ENCODE data around the gene SLC37A1. TPM values are rescaled to one million over a fixed set of nuclear protein-coding genes. Genes with fewer than 3 reads are reported as not detected.

The SLC37A1 gene
- total and polyA plus RNA-seq, 2 of the 13 experiments (the other 11 are each of a cell fraction or from before 2014, with no cell fraction given), result 0.22 to 0.40 TPM

DNA sequence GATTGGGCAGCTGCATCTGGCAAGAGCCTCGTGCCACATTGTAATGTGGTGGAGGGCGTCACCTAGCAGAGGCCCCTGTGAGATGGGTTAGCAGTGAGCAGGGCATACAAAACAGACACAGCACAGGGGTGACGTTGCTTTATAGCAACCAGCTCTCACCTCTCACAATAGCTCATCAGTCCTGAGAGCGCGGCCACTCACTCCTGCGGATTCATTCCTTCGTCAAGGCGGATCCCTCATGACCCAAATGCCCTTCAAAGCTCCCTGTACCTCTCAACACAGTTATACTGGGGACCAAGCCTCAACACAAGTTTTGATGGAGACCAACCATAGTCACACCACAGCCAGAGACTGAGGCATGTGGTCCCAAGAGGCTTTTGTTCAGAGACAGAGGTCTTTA lies 22.9 kb downstream of the SLC37A1 start:
- ATAC-seq (no peak), FAIRE-seq (no peak), DNase-seq (ENCODE audit: low spot score) (no peak)
- H3K4me1 ChIP-seq (ENCODE audit: insufficient read depth, low read length), result no peaks in the 10 kb centered on the region
- no peak overlapping the region for H2AFZ ChIP-seq (ENCODE audit: low read length)
- no peaks in the 10 kb centered on the region; a peak in 1 of 5 replicates for H3K27me3 ChIP-seq (ENCODE audit: control insufficient read depth in 1 of 2, insufficient read depth in 2 of 2, low read length in 2 of 2)
- no peak overlapping the region for H3K4me2 ChIP-seq (ENCODE audit: low read depth, low read length)
- POLR2A ChIA-PET, result interaction anchor here (1.2 kb wide), 1 partner anchor 11 kb away, joined by 3 read pairs; no protein-coding TSS in a partner anchor
- CTCF ChIA-PET (ENCODE audit: low intra/inter-chr PET ratio, low total read pairs), result no interaction called here
- H3K9me3 ChIP-seq (ENCODE audit: low read length), result no peaks in the 10 kb centered on the region
- no peaks in the 10 kb centered on the region for H4K20me1 ChIP-seq (ENCODE audit: insufficient read depth, low read length)
- no peaks in the 10 kb centered on the region for H3K36me3 ChIP-seq (replicated peaks in 1 of 2; ENCODE audit: control insufficient read depth in 1 of 2, insufficient read depth in 2 of 2, low read length in 2 of 2)
- no peak overlapping the region for H3K4me3 ChIP-seq (replicated peaks in 1 of 3; ENCODE audit: insufficient read depth in 1 of 3, low read depth in 2 of 3, low read length in 3 of 3)
- intact Hi-C loops (cut with micrococcal nuclease; ENCODE audit: unreplicated experiment), result no loop called here
- no peak for TF ChIP-seq TOE1 (CRISPR knock-in tag; IDR thresholded peaks at IDR 0.05)
- TF ChIP-seq, protein P1, sequence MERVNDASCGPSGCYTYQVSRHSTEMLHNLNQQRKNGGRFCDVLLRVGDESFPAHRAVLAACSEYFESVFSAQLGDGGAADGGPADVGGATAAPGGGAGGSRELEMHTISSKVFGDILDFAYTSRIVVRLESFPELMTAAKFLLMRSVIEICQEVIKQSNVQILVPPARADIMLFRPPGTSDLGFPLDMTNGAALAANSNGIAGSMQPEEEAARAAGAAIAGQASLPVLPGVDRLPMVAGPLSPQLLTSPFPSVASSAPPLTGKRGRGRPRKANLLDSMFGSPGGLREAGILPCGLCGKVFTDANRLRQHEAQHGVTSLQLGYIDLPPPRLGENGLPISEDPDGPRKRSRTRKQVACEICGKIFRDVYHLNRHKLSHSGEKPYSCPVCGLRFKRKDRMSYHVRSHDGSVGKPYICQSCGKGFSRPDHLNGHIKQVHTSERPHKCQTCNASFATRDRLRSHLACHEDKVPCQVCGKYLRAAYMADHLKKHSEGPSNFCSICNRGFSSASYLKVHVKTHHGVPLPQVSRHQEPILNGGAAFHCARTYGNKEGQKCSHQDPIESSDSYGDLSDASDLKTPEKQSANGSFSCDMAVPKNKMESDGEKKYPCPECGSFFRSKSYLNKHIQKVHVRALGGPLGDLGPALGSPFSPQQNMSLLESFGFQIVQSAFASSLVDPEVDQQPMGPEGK (CRISPR knock-in tag; IDR thresholded peaks at IDR 0.05), result no peak
- no peak for TF ChIP-seq ZNF337 (CRISPR knock-in tag; IDR thresholded peaks at IDR 0.05; ENCODE audit: borderline replicate concordance, low read depth)
- no peak for TF ChIP-seq ZNF83 (CRISPR knock-in tag; IDR thresholded peaks at IDR 0.05; ENCODE audit: borderline replicate concordance)
- TF ChIP-seq SALL2 (CRISPR knock-in tag; IDR thresholded peaks at IDR 0.05), result no peak
- TF ChIP-seq ZNF101 (CRISPR knock-in tag; IDR thresholded peaks at IDR 0.05; ENCODE audit: borderline replicate concordance, low read depth), result no peak
- TF ChIP-seq ZNF766 (CRISPR knock-in tag; IDR thresholded peaks at IDR 0.05; ENCODE audit: borderline replicate concordance), result no peak
- TF ChIP-seq CHD2 (IDR thresholded peaks at IDR 0.05; ENCODE audit: low read depth, low read length), result no peak
- no peak for TF ChIP-seq ZNF724P (CRISPR knock-in tag; IDR thresholded peaks at IDR 0.05; ENCODE audit: borderline replicate concordance)
- TF ChIP-seq STAT5B (CRISPR knock-in tag; IDR thresholded peaks at IDR 0.05), result no peak
- no peak for TF ChIP-seq ELF3 (CRISPR knock-in tag; IDR thresholded peaks at IDR 0.05)
- TF ChIP-seq, protein P2, sequence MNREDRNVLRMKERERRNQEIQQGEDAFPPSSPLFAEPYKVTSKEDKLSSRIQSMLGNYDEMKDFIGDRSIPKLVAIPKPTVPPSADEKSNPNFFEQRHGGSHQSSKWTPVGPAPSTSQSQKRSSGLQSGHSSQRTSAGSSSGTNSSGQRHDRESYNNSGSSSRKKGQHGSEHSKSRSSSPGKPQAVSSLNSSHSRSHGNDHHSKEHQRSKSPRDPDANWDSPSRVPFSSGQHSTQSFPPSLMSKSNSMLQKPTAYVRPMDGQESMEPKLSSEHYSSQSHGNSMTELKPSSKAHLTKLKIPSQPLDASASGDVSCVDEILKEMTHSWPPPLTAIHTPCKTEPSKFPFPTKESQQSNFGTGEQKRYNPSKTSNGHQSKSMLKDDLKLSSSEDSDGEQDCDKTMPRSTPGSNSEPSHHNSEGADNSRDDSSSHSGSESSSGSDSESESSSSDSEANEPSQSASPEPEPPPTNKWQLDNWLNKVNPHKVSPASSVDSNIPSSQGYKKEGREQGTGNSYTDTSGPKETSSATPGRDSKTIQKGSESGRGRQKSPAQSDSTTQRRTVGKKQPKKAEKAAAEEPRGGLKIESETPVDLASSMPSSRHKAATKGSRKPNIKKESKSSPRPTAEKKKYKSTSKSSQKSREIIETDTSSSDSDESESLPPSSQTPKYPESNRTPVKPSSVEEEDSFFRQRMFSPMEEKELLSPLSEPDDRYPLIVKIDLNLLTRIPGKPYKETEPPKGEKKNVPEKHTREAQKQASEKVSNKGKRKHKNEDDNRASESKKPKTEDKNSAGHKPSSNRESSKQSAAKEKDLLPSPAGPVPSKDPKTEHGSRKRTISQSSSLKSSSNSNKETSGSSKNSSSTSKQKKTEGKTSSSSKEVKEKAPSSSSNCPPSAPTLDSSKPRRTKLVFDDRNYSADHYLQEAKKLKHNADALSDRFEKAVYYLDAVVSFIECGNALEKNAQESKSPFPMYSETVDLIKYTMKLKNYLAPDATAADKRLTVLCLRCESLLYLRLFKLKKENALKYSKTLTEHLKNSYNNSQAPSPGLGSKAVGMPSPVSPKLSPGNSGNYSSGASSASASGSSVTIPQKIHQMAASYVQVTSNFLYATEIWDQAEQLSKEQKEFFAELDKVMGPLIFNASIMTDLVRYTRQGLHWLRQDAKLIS (CRISPR knock-in tag; IDR thresholded peaks at IDR 0.05), result no peak
- no peak for TF ChIP-seq TSC22D2 (CRISPR knock-in tag; IDR thresholded peaks at IDR 0.05; ENCODE audit: borderline replicate concordance)
- TF ChIP-seq RBFOX2 (IDR thresholded peaks at IDR 0.05; ENCODE audit: low read depth, low read length), result no peak
- TF ChIP-seq ZNF30 (CRISPR knock-in tag; IDR thresholded peaks at IDR 0.05), result no peak
- no peak for TF ChIP-seq RAD21 (CRISPR knock-in tag; IDR thresholded peaks at IDR 0.05)
- no peaks in the 10 kb centered on the region for H3K79me2 ChIP-seq (ENCODE audit: insufficient read depth, low read length)
- in situ Hi-C loops (cut with HindIII; ENCODE audit: extremely low pct_ligation_motif_present, low pct_unique_long_range_greater_than_20kb), result no loop called here
- no peak overlapping the region for H3K9ac ChIP-seq (ENCODE audit: insufficient read depth, low read depth, low read length)
- BruUV-seq (replicated peaks), result no TSS peak
- H3K27ac ChIP-seq (ENCODE audit: extremely low read length, insufficient read depth, low read length), result no peak overlapping the region
- WGBS (ENCODE audit: low lambda C conversion rate), result 46% methylated on average over 8 of the region's 8 CpGs

All from HepG2 (cell line).